ENCODE measurements around the gene SAXO2.
A peak's percentile ranks its signal among the peaks of the same experiment; 100 is the strongest.
"Not testable (repeated sequence)": the region's sequence is repeated elsewhere in the genome, so short reads cannot be mapped to it uniquely, and the experiment has no call there.

Gene SAXO2

GRCh38 chr15:82315519-82316246, 53.1 kb downstream of the SAXO2 start:
- no peak for DNase-seq

GRCh38 chr15:82316247-82317090, 53.9 kb downstream of the SAXO2 start:
- not testable (repeated sequence) for DNase-seq

GRCh38 chr15:82317091-82317489, 54.5 kb downstream of the SAXO2 start:
- DNase-seq, result no peak

- not testable (repeated sequence) for DNase-seq
Observed at GRCh38 chr15:82317516-82317915, 54.9 kb downstream of the SAXO2 start.

GRCh38 chr15:82318281-82318680, 55.7 kb downstream of the SAXO2 start:
- DNase-seq, result not testable (repeated sequence)

GRCh38 chr15:82319522-82320278, 57.1 kb downstream of the SAXO2 start:
- DNase-seq, result not testable (repeated sequence)

GRCh38 chr15:82320861-82321260, 58.2 kb downstream of the SAXO2 start:
- DNase-seq, result not testable (repeated sequence)

GRCh38 chr15:82322488-82322887, 59.9 kb downstream of the SAXO2 start:
- DNase-seq, result not testable (repeated sequence)

- DNase-seq, result not testable (repeated sequence)
Observed at GRCh38 chr15:82324831-82325230, 62.2 kb downstream of the SAXO2 start.

GRCh38 chr15:82325646-82326045, 63.0 kb downstream of the SAXO2 start:
- not testable (repeated sequence) for DNase-seq

GRCh38 chr15:82326896-82327295, 64.3 kb downstream of the SAXO2 start:
- not testable (repeated sequence) for DNase-seq

GRCh38 chr15:82327372-82327771, 64.8 kb downstream of the SAXO2 start:
- not testable (repeated sequence) for DNase-seq

GRCh38 chr15:82329039-82329438, 66.4 kb downstream of the SAXO2 start:
- not testable (repeated sequence) for DNase-seq

- DNase-seq, result not testable (repeated sequence)
Observed at GRCh38 chr15:82330921-82331320, 68.3 kb downstream of the SAXO2 start.

GRCh38 chr15:82331576-82332304, 69.1 kb downstream of the SAXO2 start:
- DNase-seq, result peak; percentile 23

GRCh38 chr15:82332711-82333602, 70.3 kb downstream of the SAXO2 start:
- DNase-seq, result not testable (repeated sequence)

- not testable (repeated sequence) for DNase-seq
Observed at GRCh38 chr15:82333603-82334553, 71.3 kb downstream of the SAXO2 start.
